ENCODE data around the gene FBXL17. TPM values are rescaled to one million over a fixed set of nuclear protein-coding genes. Genes with fewer than 3 reads are reported as not detected.

The FBXL17 gene
- total and polyA plus RNA-seq, 9 of the 15 experiments (the other 6 are each of a cell fraction or from before 2014, with no cell fraction given), result 0.32 to 5.4 (median 1.8) TPM

- no peaks in the 10 kb centered on the region for H3K27me3 ChIP-seq (ENCODE audit: control insufficient read depth in 2 of 2, insufficient read depth in 2 of 2, low read length in 2 of 2)
- peaks cover 9 to 19% of the 10 kb centered on the region in 2 experiments for H3K4me1 ChIP-seq (replicated peaks in 1 of 2; ENCODE audit: control insufficient read depth in 2 of 2, insufficient read depth in 2 of 2, low read length in 2 of 2)
- H2AFZ ChIP-seq (ENCODE audit: low read depth, low read length), result peak overlapping the region; percentile 83
- TF ChIP-seq EHMT2 (IDR thresholded peaks at IDR 0.05), result no peak
- no peak for TF ChIP-seq TRIM25 (IDR thresholded peaks at IDR 0.05; ENCODE audit: borderline replicate concordance)
- no peak for TF ChIP-seq YBX1 (IDR thresholded peaks at IDR 0.05)
- TF ChIP-seq COPS2 (conservative IDR thresholded peaks at IDR 0.05), result no peak
- no peak for TF ChIP-seq TAF15 (IDR thresholded peaks at IDR 0.05; ENCODE audit: low read depth, low read length)
- no peak for TF ChIP-seq PHB (CRISPR knock-in tag; IDR thresholded peaks at IDR 0.05)
- peak overlapping the region; percentile 87 for H3K4me2 ChIP-seq (ENCODE audit: insufficient read depth, low read length)
- DNase-seq (ENCODE audit: extremely low read depth in 1 of 4, low spot score in 3 of 4) (peak in 1 of 4 experiments; percentile 33), FAIRE-seq (peak; percentile 11), ATAC-seq (no peak)
- peaks cover 6% of the 10 kb centered on the region; the same call in 2 of the 3 replicates for H3K79me2 ChIP-seq (ENCODE audit: control insufficient read depth, insufficient read depth, low read length)
- H3K9ac ChIP-seq (ENCODE audit: insufficient read depth in 1 of 2, low read depth in 2 of 2, low read length in 2 of 2), result peak overlapping the region in 1 of 2 experiments; percentile 98; a peak in 2 of 4 replicates
- no peaks in the 10 kb centered on the region for H3K9me3 ChIP-seq (replicated peaks; ENCODE audit: control insufficient read depth, insufficient read depth, low read depth, low read length)
- POLR2A ChIA-PET, result interaction anchor here (1.5 kb wide), 1 partner anchor 11 kb away, joined by 3 read pairs; no protein-coding TSS in a partner anchor
- H3K27ac ChIP-seq (ENCODE audit: extremely low read depth, low read depth, low read length), result no peak overlapping the region
- H4K20me1 ChIP-seq (replicated peaks; ENCODE audit: control insufficient read depth, insufficient read depth, low read length), result no peaks in the 10 kb centered on the region
- H3K36me3 ChIP-seq (ENCODE audit: control insufficient read depth, insufficient read depth, low read length), result no peaks in the 10 kb centered on the region
- H3K9me1 ChIP-seq (ENCODE audit: control insufficient read depth, insufficient read depth, low read length), result no peaks in the 10 kb centered on the region
- intact Hi-C loops (cut with micrococcal nuclease) (loop anchor here (10.0 kb wide), 1 partner anchor 345 kb away; no protein-coding TSS in a partner anchor), in situ Hi-C loops (cut with MboI) (no loop called here)
- TSS peak; percentile 40 for BruUV-seq (replicated peaks)
- peak overlapping the region; percentile 78 for H3K4me3 ChIP-seq
- 14% methylated on average over 8 of the region's 8 CpGs for WGBS (ENCODE audit: insufficient coverage, low coverage, missing lambda C conversion rate)
- CTCF ChIA-PET (ENCODE audit: low intra/inter-chr PET ratio), result no interaction called here
Measured at GRCh38 chr5:108379722-108380530, 2.0 kb downstream of the FBXL17 start.

All from K562 (cell line).